ENCODE data around the gene G0S2.
A peak's percentile ranks its signal among the peaks of the same experiment; 100 is the strongest.

Gene G0S2

DNA sequence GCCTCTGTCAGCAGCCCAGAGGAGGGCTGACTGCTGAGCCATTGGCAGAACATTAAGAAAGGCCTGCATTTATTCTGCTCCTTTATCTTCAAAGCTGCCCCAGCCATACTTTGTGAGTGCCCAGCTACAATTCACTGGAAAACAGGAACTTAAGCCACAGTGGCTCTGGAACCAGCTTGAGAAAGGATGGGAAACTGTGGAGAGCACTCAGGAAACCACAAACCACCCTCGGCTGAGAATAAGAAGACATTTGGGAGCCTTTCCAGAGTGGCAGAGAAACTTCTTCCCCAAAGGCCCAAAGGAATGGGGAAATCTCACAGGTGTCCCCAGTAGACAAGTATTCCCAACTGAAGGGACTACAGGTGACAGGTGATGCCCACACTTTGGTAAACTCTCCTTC lies 24.8 kb upstream of the G0S2 start:
- Histone ChIP-seq H3K27ac (ENCODE audit: extremely low read depth, low read depth, low read length) (no peak overlapping the region), H3K9me3 (ENCODE audit: control insufficient read depth, insufficient read depth, low read depth, low read length) (no peaks in the 10 kb centered on the region), H3K4me1 (ENCODE audit: control insufficient read depth, insufficient read depth, low read length) (peaks cover 19% of the 10 kb centered on the region), H3K36me3 (ENCODE audit: control insufficient read depth in 2 of 2, insufficient read depth in 1 of 2, low read length in 2 of 2) (no peaks in the 10 kb centered on the region), H3K4me3 (ENCODE audit: low read depth, low read length) (no peak overlapping the region)
- ChIA-PET POLR2A (no interaction called here), CTCF (interaction anchor here (0.6 to 1.6 kb wide), 4 partner anchors 75 to 112 kb away, joined by 3 to 6 read pairs (median 6); no protein-coding TSS in a partner anchor)
- TF ChIP-seq ZNF658 (tag by site-specific recombination; IDR thresholded peaks at IDR 0.05) (no peak), ZNF416 (tag by site-specific recombination; IDR thresholded peaks at IDR 0.05) (no peak), ZNF514 (tag by site-specific recombination; IDR thresholded peaks at IDR 0.05) (no peak), ZNF558 (tag by site-specific recombination; IDR thresholded peaks at IDR 0.05) (no peak), BCL11B (tag by site-specific recombination; IDR thresholded peaks at IDR 0.05; ENCODE audit: low read depth) (no peak), ZNF610 (tag by site-specific recombination; IDR thresholded peaks at IDR 0.05; ENCODE audit: borderline replicate concordance) (no peak), ZNF10 (tag by site-specific recombination; IDR thresholded peaks at IDR 0.05) (no peak), ZNF239 (tag by site-specific recombination; IDR thresholded peaks at IDR 0.05) (no peak)
- TF ChIP-seq, protein P1, sequence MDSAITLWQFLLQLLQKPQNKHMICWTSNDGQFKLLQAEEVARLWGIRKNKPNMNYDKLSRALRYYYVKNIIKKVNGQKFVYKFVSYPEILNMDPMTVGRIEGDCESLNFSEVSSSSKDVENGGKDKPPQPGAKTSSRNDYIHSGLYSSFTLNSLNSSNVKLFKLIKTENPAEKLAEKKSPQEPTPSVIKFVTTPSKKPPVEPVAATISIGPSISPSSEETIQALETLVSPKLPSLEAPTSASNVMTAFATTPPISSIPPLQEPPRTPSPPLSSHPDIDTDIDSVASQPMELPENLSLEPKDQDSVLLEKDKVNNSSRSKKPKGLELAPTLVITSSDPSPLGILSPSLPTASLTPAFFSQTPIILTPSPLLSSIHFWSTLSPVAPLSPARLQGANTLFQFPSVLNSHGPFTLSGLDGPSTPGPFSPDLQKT (IDR thresholded peaks at IDR 0.05; ENCODE audit: borderline replicate concordance, low read depth, low read length): no peak

DNA sequence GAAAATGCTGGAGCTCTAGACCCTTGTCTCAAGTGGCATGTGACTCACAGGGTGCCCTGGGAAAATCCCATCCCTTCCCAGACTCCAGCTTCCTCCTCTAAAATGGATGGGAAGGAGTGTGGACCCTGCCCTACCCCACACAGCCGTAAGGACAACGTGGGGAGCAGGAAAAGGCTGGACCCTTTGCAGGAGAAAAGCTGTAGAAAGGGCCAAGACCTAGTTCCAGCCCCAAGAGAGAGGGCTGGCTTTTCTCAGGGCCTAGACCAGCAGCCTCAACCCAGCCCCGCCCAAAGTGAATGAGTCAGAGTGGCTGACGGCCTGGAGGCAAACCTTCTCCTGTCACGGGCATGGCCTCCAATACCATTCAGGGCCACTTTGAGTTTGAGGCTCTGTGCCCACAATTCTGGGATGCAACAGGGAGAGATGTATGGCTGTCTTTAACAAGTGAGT lies 24.0 kb upstream of the G0S2 start:
- H3K4me3 ChIP-seq (ENCODE audit: low read depth, low read length): no peak overlapping the region
- no peaks in the 10 kb centered on the region for H3K9me3 ChIP-seq (ENCODE audit: control insufficient read depth, insufficient read depth, low read depth, low read length)
- H3K27ac ChIP-seq (ENCODE audit: extremely low read depth, low read depth, low read length): no peak overlapping the region
- H3K4me1 ChIP-seq (ENCODE audit: control insufficient read depth, insufficient read depth, low read length): peaks cover 19% of the 10 kb centered on the region
- POLR2A ChIA-PET: no interaction called here
- CTCF ChIA-PET: interaction anchor here (0.6 to 2.4 kb wide), 5 partner anchors 24 to 511 kb away, joined by 3 to 10 read pairs (median 3); no protein-coding TSS in a partner anchor
- H3K36me3 ChIP-seq (ENCODE audit: control insufficient read depth in 2 of 2, insufficient read depth in 1 of 2, low read length in 2 of 2): no peaks in the 10 kb centered on the region
- TF ChIP-seq SP2 (tag by site-specific recombination; IDR thresholded peaks at IDR 0.05): peak; percentile 28; the same call in 1 of the 2 replicates
- TF ChIP-seq, protein P2, sequence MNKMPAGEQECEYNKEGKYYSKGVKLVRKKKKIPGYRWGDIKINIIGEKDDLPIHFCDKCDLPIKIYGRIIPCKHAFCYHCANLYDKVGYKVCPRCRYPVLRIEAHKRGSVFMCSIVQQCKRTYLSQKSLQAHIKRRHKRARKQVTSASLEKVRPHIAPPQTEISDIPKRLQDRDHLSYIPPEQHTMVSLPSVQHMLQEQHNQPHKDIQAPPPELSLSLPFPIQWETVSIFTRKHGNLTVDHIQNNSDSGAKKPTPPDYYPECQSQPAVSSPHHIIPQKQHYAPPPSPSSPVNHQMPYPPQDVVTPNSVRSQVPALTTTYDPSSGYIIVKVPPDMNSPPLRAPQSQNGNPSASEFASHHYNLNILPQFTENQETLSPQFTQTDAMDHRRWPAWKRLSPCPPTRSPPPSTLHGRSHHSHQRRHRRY (tag by site-specific recombination; IDR thresholded peaks at IDR 0.05): no peak
- no peak for TF ChIP-seq ZNF660 (tag by site-specific recombination; IDR thresholded peaks at IDR 0.05)
- 0 out of 2 replicates have a peak, but pooled peaks have one; percentile 9 for TF ChIP-seq ZNF394 (tag by site-specific recombination; IDR thresholded peaks at IDR 0.05; ENCODE audit: borderline replicate concordance)
- TF ChIP-seq KLF1 (tag by site-specific recombination; IDR thresholded peaks at IDR 0.05): peak; percentile 66
- TF ChIP-seq MZF1 (tag by site-specific recombination; IDR thresholded peaks at IDR 0.05; ENCODE audit: borderline replicate concordance): no peak
- TF ChIP-seq SP7 (tag by site-specific recombination; IDR thresholded peaks at IDR 0.05): 0 out of 2 replicates have a peak, but pooled peaks have one; percentile 17
- no peak for TF ChIP-seq ZIC2 (tag by site-specific recombination; IDR thresholded peaks at IDR 0.05)
- TF ChIP-seq ZNF521 (tag by site-specific recombination; IDR thresholded peaks at IDR 0.05): no peak
- TF ChIP-seq, protein P3, sequence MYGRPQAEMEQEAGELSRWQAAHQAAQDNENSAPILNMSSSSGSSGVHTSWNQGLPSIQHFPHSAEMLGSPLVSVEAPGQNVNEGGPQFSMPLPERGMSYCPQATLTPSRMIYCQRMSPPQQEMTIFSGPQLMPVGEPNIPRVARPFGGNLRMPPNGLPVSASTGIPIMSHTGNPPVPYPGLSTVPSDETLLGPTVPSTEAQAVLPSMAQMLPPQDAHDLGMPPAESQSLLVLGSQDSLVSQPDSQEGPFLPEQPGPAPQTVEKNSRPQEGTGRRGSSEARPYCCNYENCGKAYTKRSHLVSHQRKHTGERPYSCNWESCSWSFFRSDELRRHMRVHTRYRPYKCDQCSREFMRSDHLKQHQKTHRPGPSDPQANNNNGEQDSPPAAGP (tag by site-specific recombination; IDR thresholded peaks at IDR 0.05): peak; percentile 66; the same call in 1 of the 2 replicates
- TF ChIP-seq, protein P4, sequence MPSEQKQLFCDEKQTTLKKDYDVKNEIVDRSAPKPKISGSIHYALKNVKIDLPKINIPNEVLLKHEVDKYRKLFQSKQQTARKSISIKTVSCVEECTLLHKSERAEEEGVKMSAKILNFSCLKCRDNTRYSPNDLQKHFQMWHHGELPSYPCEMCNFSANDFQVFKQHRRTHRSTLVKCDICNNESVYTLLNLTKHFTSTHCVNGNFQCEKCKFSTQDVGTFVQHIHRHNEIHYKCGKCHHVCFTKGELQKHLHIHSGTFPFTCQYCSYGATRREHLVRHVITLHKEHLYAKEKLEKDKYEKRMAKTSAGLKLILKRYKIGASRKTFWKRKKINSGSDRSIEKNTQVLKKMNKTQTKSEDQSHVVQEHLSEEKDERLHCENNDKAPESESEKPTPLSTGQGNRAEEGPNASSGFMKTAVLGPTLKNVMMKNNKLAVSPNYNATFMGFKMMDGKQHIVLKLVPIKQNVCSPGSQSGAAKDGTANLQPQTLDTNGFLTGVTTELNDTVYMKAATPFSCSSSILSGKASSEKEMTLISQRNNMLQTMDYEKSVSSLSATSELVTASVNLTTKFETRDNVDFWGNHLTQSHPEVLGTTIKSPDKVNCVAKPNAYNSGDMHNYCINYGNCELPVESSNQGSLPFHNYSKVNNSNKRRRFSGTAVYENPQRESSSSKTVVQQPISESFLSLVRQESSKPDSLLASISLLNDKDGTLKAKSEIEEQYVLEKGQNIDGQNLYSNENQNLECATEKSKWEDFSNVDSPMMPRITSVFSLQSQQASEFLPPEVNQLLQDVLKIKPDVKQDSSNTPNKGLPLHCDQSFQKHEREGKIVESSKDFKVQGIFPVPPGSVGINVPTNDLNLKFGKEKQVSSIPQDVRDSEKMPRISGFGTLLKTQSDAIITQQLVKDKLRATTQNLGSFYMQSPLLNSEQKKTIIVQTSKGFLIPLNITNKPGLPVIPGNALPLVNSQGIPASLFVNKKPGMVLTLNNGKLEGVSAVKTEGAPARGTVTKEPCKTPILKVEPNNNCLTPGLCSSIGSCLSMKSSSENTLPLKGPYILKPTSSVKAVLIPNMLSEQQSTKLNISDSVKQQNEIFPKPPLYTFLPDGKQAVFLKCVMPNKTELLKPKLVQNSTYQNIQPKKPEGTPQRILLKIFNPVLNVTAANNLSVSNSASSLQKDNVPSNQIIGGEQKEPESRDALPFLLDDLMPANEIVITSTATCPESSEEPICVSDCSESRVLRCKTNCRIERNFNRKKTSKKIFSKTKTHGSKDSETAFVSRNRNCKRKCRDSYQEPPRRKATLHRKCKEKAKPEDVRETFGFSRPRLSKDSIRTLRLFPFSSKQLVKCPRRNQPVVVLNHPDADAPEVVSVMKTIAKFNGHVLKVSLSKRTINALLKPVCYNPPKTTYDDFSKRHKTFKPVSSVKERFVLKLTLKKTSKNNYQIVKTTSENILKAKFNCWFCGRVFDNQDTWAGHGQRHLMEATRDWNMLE (tag by site-specific recombination; conservative IDR thresholded peaks at IDR 0.05; ENCODE audit: low read depth): 0 out of 2 replicates have a peak, but pooled peaks have one; percentile 30
- TF ChIP-seq ZFP37 (tag by site-specific recombination; IDR thresholded peaks at IDR 0.05): peak; percentile 51; the same call in 1 of the 2 replicates
- TF ChIP-seq ZNF335 (tag by site-specific recombination; conservative IDR thresholded peaks at IDR 0.05): peak; percentile 44; the same call in 1 of the 2 replicates
- TF ChIP-seq, protein P5, sequence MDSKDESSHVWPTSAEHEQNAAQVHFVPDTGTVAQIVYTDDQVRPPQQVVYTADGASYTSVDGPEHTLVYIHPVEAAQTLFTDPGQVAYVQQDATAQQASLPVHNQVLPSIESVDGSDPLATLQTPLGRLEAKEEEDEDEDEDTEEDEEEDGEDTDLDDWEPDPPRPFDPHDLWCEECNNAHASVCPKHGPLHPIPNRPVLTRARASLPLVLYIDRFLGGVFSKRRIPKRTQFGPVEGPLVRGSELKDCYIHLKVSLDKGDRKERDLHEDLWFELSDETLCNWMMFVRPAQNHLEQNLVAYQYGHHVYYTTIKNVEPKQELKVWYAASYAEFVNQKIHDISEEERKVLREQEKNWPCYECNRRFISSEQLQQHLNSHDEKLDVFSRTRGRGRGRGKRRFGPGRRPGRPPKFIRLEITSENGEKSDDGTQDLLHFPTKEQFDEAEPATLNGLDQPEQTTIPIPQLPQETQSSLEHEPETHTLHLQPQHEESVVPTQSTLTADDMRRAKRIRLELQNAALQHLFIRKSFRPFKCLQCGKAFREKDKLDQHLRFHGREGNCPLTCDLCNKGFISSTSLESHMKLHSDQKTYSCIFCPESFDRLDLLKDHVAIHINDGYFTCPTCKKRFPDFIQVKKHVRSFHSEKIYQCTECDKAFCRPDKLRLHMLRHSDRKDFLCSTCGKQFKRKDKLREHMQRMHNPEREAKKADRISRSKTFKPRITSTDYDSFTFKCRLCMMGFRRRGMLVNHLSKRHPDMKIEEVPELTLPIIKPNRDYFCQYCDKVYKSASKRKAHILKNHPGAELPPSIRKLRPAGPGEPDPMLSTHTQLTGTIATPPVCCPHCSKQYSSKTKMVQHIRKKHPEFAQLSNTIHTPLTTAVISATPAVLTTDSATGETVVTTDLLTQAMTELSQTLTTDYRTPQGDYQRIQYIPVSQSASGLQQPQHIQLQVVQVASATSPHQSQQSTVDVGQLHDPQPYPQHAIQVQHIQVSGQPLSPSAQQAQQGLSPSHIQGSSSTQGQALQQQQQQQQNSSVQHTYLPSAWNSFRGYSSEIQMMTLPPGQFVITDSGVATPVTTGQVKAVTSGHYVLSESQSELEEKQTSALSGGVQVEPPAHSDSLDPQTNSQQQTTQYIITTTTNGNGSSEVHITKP (tag by site-specific recombination; IDR thresholded peaks at IDR 0.05): no peak
